ENCODE results near the gene CNTNAP2.

DNA sequence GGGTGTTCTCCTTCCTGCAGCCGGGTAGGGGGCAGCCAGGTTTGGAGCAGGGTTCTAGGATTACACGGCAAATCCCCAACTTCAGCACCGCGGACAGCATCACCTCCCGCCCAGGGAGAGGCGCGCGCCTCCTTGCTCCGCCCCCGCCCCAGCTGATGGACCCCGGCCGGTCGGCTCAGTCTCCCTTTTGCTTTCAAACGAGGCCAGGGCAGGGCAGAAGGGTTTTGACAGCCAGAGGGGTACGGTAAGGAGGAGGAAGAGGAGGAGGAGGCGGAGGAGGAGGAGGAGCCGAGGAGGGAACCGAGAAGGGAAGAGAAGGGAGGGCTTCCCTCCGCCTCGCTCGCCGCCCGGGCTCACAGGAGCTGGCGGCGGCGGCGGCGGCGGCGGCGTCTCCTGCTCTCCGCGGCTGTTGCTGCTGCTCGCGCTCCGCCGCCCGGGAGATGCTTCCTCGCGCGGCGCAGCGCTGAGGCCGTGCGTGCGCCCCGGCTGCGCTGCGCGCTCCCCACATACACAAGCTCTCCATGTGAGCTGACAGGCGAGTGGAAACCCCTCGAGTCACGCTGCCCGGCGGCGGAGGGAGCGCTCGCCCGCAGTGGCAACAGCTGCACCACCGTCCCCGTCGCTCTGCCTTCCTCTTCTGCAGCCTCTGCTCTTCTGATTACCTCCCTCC, 615 bp upstream of the CNTNAP2 start:
- TF ChIP-seq, protein P1, sequence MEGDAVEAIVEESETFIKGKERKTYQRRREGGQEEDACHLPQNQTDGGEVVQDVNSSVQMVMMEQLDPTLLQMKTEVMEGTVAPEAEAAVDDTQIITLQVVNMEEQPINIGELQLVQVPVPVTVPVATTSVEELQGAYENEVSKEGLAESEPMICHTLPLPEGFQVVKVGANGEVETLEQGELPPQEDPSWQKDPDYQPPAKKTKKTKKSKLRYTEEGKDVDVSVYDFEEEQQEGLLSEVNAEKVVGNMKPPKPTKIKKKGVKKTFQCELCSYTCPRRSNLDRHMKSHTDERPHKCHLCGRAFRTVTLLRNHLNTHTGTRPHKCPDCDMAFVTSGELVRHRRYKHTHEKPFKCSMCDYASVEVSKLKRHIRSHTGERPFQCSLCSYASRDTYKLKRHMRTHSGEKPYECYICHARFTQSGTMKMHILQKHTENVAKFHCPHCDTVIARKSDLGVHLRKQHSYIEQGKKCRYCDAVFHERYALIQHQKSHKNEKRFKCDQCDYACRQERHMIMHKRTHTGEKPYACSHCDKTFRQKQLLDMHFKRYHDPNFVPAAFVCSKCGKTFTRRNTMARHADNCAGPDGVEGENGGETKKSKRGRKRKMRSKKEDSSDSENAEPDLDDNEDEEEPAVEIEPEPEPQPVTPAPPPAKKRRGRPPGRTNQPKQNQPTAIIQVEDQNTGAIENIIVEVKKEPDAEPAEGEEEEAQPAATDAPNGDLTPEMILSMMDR (IDR thresholded peaks at IDR 0.05) = no peak
- TF ChIP-seq POLR2AphosphoS5 (IDR thresholded peaks at IDR 0.05) (no peak), POLR2A (IDR thresholded peaks at IDR 0.05) (no peak), EP300 (IDR thresholded peaks at IDR 0.05) (no peak)

All from suprapubic skin (tissue), 4 donors.